WTC11 (cell line): ENCODE measurements around the gene CABP1. TPM values are rescaled to one million over a fixed set of nuclear protein-coding genes. Genes with fewer than 3 reads are reported as not detected.

Experiments used
- ATAC-seq: fragments of 200-7000 bp; cut with Tn5 transposase; 2 replicates; pipeline ENCODE4 v1.10.0; 2021; ENCODE audit warnings: mild to moderate bottlenecking, moderate library complexity
- CTCF ChIA-PET: fragments of 300-600 bp; sonication (Branson Sonifier 250); formaldehyde crosslinking; loops from one replicate; lab custom pipeline; 2021; ENCODE audit warnings: antibody characterized with exemption; lab: Charles Lee
- POLR2A ChIA-PET: fragments of 350-600 bp; sonication (Branson Sonifier 250); formaldehyde crosslinking; loops from one replicate; lab custom pipeline; 2021; ENCODE audit warnings: antibody characterized with exemption; lab: Charles Lee
- DNase-seq: peaks from one replicate; pipeline ENCODE4 v3.0.0; 2021; ENCODE audit warnings: low spot score
- H3K27ac Mint-ChIP-seq: 2 replicates; pipeline ENCODE4 v1.8.0; 2021; ENCODE audit warnings: mixed read lengths
- H3K27me3 Mint-ChIP-seq: 2 replicates; pipeline ENCODE4 v1.8.0; 2021; ENCODE audit warnings: low read depth, mild to moderate bottlenecking, moderate library complexity, mixed read lengths
- H3K36me3 Mint-ChIP-seq: 2 replicates; pipeline ENCODE4 v1.8.0; 2021; ENCODE audit warnings: mixed read lengths
- H3K4me1 Mint-ChIP-seq: 2 replicates; pipeline ENCODE4 v1.8.0; 2022; ENCODE audit warnings: mixed read lengths
- H3K4me3 Mint-ChIP-seq: 2 replicates; pipeline ENCODE4 v1.8.0; 2021; ENCODE audit warnings: mild to moderate bottlenecking, moderate library complexity, mixed read lengths
- H3K9me3 Mint-ChIP-seq: 2 replicates; pipeline ENCODE4 v1.8.0; 2021; ENCODE audit warnings: mixed read lengths
- AFF4 ChIP-seq: sonication (generic); formaldehyde crosslinking; IDR thresholded peaks from 2 replicates; pipeline ENCODE4 v1.8.1; 2023; ENCODE audit warnings: mild to moderate bottlenecking, missing genetic modification reagents, borderline replicate concordance
- AR ChIP-seq: fragments of 250-450 bp; sonication (Bioruptor Pico); IDR thresholded peaks from 2 replicates; pipeline ENCODE4 v1.9.0; 2021; ENCODE audit warnings: mild to moderate bottlenecking
- ATF1 ChIP-seq: sonication (generic); formaldehyde crosslinking; IDR thresholded peaks from 2 replicates; pipeline ENCODE4 v1.8.1; 2023; ENCODE audit warnings: mild to moderate bottlenecking, moderate library complexity, missing genetic modification reagents
- ATF2 ChIP-seq: sonication (generic); formaldehyde crosslinking; IDR thresholded peaks from 2 replicates; pipeline ENCODE4 v1.8.1; 2022; ENCODE audit warnings: low read depth, missing genetic modification reagents, borderline replicate concordance
- CREM ChIP-seq: sonication (generic); formaldehyde crosslinking; IDR thresholded peaks from 2 replicates; pipeline ENCODE4 v1.8.1; 2022; ENCODE audit warnings: mild to moderate bottlenecking, missing genetic modification reagents, moderate library complexity
- E2F4 ChIP-seq: sonication (generic); formaldehyde crosslinking; IDR thresholded peaks from 2 replicates; pipeline ENCODE4 v1.8.1; 2022; ENCODE audit warnings: low read depth, mild to moderate bottlenecking, moderate library complexity, missing genetic modification reagents, borderline replicate concordance
- E2F5 ChIP-seq: sonication (generic); formaldehyde crosslinking; IDR thresholded peaks from 2 replicates; pipeline ENCODE4 v1.8.1; 2022; ENCODE audit warnings: mild to moderate bottlenecking, moderate library complexity, missing genetic modification reagents
- ESRRA ChIP-seq: sonication (generic); formaldehyde crosslinking; IDR thresholded peaks from 2 replicates; pipeline ENCODE4 v1.8.1; 2022; ENCODE audit warnings: mild to moderate bottlenecking, missing genetic modification reagents, borderline replicate concordance
- FOXJ3 ChIP-seq: sonication (generic); formaldehyde crosslinking; IDR thresholded peaks from 2 replicates; pipeline ENCODE4 v1.9.0; 2021; ENCODE audit warnings: missing genetic modification reagents, mild to moderate bottlenecking, borderline replicate concordance
- GABPB1 ChIP-seq: sonication (generic); formaldehyde crosslinking; IDR thresholded peaks from 2 replicates; pipeline ENCODE4 v1.8.1; 2023; ENCODE audit warnings: mild to moderate bottlenecking, missing genetic modification reagents
- JAZF1 ChIP-seq: fragments of 250-450 bp; sonication (Bioruptor Pico); IDR thresholded peaks from 2 replicates; pipeline ENCODE4 v1.9.0; 2021; ENCODE audit warnings: moderate library complexity, mild to moderate bottlenecking, inconsistent platforms
- KAT7 ChIP-seq: sonication (generic); formaldehyde crosslinking; IDR thresholded peaks from 2 replicates; pipeline ENCODE4 v1.8.1; 2023; ENCODE audit warnings: missing genetic modification reagents, mild to moderate bottlenecking, borderline replicate concordance
- MLX ChIP-seq: sonication (generic); formaldehyde crosslinking; IDR thresholded peaks from 2 replicates; pipeline ENCODE4 v1.8.1; 2023; ENCODE audit warnings: mild to moderate bottlenecking, missing genetic modification reagents, moderate library complexity
- NFE2L1 ChIP-seq: sonication (generic); formaldehyde crosslinking; IDR thresholded peaks from 2 replicates; pipeline ENCODE4 v1.8.1; 2023; ENCODE audit warnings: missing genetic modification reagents
- NR2C2 ChIP-seq: sonication (generic); formaldehyde crosslinking; IDR thresholded peaks from 2 replicates; pipeline ENCODE4 v1.8.0; 2022; ENCODE audit warnings: mild to moderate bottlenecking, missing genetic modification reagents
- ZBTB43 ChIP-seq: sonication (generic); formaldehyde crosslinking; IDR thresholded peaks from 2 replicates; pipeline ENCODE4 v1.8.1; 2023; ENCODE audit warnings: mild to moderate bottlenecking, missing genetic modification reagents
- ZNF232 ChIP-seq: sonication (generic); formaldehyde crosslinking; IDR thresholded peaks from 2 replicates; pipeline ENCODE4 v1.8.0; 2022; ENCODE audit warnings: mild to moderate bottlenecking, missing genetic modification reagents
- ZNF396 ChIP-seq: fragments of 250-450 bp; sonication (Bioruptor Pico); IDR thresholded peaks from 2 replicates; pipeline ENCODE4 v1.8.0; 2021; ENCODE audit warnings: mild to moderate bottlenecking, moderate library complexity, borderline replicate concordance
- ZSCAN18 ChIP-seq: fragments of 250-450 bp; sonication (Bioruptor Pico); IDR thresholded peaks from 2 replicates; pipeline ENCODE4 v2.1.2; 2022; ENCODE audit warnings: mild to moderate bottlenecking, moderate library complexity
- total RNA-seq: library from RNA; stranded (reverse); gene quantifications from 3 replicates; pipeline ENCODE4 v1.2.3, GENCODE V29; 2021

The CABP1 gene
- total RNA-seq, 1 experiment from 2014 or later, result 14.1 TPM

- TF ChIP-seq ZNF232 (no peak), AR (CRISPR knock-in tag) (no peak), NR2C2 (CRISPR knock-in tag) (no peak), CREM (CRISPR knock-in tag) (no peak), ATF1 (CRISPR knock-in tag) (no peak), FOXJ3 (CRISPR knock-in tag) (no peak), E2F4 (CRISPR knock-in tag) (no peak), ZSCAN18 (no peak)
These were observed 14.2 kb downstream of the CABP1 start (continued) for GRCh38 chr12:120654656-120655055.

- Mint-ChIP-seq H3K36me3 (no peaks in the 10 kb centered on the region), H3K4me3 (no peak overlapping the region), H3K27me3 (no peaks in the 10 kb centered on the region), H3K9me3 (no peaks in the 10 kb centered on the region), H3K4me1 (peaks cover 18% of the 10 kb centered on the region), H3K27ac (no peak overlapping the region)
- POLR2A ChIA-PET, result no interaction called here
- ATAC-seq, result no peak
- CTCF ChIA-PET, result interaction anchor here (0.9 to 3.4 kb wide), 4 partner anchors 8 to 349 kb away, joined by 3 to 44 read pairs (median 4); no protein-coding TSS in a partner anchor
- no peak for DNase-seq
- no peak for TF ChIP-seq ZNF396 (CRISPR knock-in tag)
- no peak for TF ChIP-seq KAT7 (CRISPR knock-in tag)
- no peak for TF ChIP-seq NFE2L1
- TF ChIP-seq E2F5 (CRISPR knock-in tag), result no peak
- no peak for TF ChIP-seq AFF4
- TF ChIP-seq ZBTB43 (CRISPR knock-in tag), result no peak
- no peak for TF ChIP-seq ESRRA (CRISPR knock-in tag)
- TF ChIP-seq GABPB1 (CRISPR knock-in tag), result no peak
- no peak for TF ChIP-seq MLX (CRISPR knock-in tag)
- TF ChIP-seq AR (CRISPR knock-in tag), result no peak
- TF ChIP-seq ATF2 (CRISPR knock-in tag), result no peak
- no peak for TF ChIP-seq JAZF1 (CRISPR knock-in tag)
These were observed 15.6 kb downstream of the CABP1 start for GRCh38 chr12:120656008-120656407.
